ENCODE measurements around the gene FOXD2.

DNA sequence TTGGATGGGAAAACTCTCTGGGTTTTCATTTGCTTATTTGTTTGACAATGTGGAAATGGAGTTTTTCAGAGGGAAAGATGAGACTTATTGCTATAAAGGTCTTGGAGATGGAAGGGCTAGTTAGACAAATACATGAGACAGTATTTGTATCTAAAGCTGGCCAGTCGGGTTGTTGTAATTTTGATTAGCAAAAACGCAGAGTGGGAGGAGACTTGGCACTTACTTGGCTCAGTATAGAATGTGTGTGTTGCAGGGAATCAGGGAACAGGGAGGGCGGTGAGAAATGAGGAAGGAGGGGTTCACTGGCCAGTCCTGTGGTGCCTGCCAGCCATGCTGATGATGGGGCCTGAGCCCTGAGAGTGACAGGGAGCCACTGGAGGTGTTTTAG is 27.8 kb upstream of the FOXD2 start:
- TF ChIP-seq, protein P1, sequence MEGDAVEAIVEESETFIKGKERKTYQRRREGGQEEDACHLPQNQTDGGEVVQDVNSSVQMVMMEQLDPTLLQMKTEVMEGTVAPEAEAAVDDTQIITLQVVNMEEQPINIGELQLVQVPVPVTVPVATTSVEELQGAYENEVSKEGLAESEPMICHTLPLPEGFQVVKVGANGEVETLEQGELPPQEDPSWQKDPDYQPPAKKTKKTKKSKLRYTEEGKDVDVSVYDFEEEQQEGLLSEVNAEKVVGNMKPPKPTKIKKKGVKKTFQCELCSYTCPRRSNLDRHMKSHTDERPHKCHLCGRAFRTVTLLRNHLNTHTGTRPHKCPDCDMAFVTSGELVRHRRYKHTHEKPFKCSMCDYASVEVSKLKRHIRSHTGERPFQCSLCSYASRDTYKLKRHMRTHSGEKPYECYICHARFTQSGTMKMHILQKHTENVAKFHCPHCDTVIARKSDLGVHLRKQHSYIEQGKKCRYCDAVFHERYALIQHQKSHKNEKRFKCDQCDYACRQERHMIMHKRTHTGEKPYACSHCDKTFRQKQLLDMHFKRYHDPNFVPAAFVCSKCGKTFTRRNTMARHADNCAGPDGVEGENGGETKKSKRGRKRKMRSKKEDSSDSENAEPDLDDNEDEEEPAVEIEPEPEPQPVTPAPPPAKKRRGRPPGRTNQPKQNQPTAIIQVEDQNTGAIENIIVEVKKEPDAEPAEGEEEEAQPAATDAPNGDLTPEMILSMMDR (IDR thresholded peaks at IDR 0.05) = no peak
- TF ChIP-seq POLR2A (IDR thresholded peaks at IDR 0.05) = no peak

All from body of pancreas (tissue), 4 donors.